ENCODE results near the gene NUMB.

The NUMB gene

GRCh38 chr14:73237219-73237785 lies 221.0 kb downstream of the NUMB start, which contains the start of gene PAPLN:
TSS of gene PAPLN (plus strand) at chr14:73237506. CDS start at chr14:73239779, 2,273 bp downstream.
- peak within 1 kb of the TSS; percentile 29 for H3K9ac ChIP-seq (ENCODE audit: low read length)

GRCh38 chr14:73236752-73237218 lies 221.6 kb downstream of the NUMB start:
- H3K9ac ChIP-seq (ENCODE audit: low read length) = no peak overlapping the region
- H3K27me3 ChIP-seq (ENCODE audit: control insufficient read depth, insufficient read depth, low read length) = peaks cover 87% of the 10 kb centered on the region
- H3K4me1 ChIP-seq (ENCODE audit: control insufficient read depth, insufficient read depth, low read length) = peaks cover 53% of the 10 kb centered on the region
- no peaks in the 10 kb centered on the region for H3K36me3 ChIP-seq (ENCODE audit: control insufficient read depth, insufficient read depth, low read length)
- no peak overlapping the region for H3K27ac ChIP-seq (ENCODE audit: low read depth, low read length)
- no peaks in the 10 kb centered on the region for H3K9me3 ChIP-seq (ENCODE audit: control insufficient read depth, insufficient read depth, low read depth, low read length)
- peak overlapping the region; percentile 56 for H3K4me3 ChIP-seq (ENCODE audit: low read depth, low read length)

More at GRCh38 chr14:73237219-73237785, 221.0 kb downstream of the NUMB start, which contains the start of gene PAPLN:
- no peak within 1 kb of the TSS for H3K27ac ChIP-seq (ENCODE audit: low read depth, low read length)
- no peaks in the 10 kb centered on the region for H3K9me3 ChIP-seq (ENCODE audit: control insufficient read depth, insufficient read depth, low read depth, low read length)
- no peaks in the 10 kb centered on the region for H3K36me3 ChIP-seq (ENCODE audit: control insufficient read depth, insufficient read depth, low read length)
- H3K27me3 ChIP-seq (ENCODE audit: control insufficient read depth, insufficient read depth, low read length) = peaks cover 92% of the 10 kb centered on the region
- H3K4me1 ChIP-seq (ENCODE audit: control insufficient read depth, insufficient read depth, low read length) = peaks cover 57% of the 10 kb centered on the region
- peak within 1 kb of the TSS; percentile 56 for H3K4me3 ChIP-seq (ENCODE audit: low read depth, low read length)

- Histone ChIP-seq H3K9me3 (ENCODE audit: control insufficient read depth, insufficient read depth, low read depth, low read length) (no peaks in the 10 kb centered on the region), H3K36me3 (ENCODE audit: control insufficient read depth, insufficient read depth, low read length) (no peaks in the 10 kb centered on the region), H3K9ac (ENCODE audit: low read length) (no peak overlapping the region), H3K27ac (ENCODE audit: low read depth, low read length) (no peak overlapping the region), H3K27me3 (ENCODE audit: control insufficient read depth, insufficient read depth, low read length) (peaks cover 81% of the 10 kb centered on the region), H3K4me3 (ENCODE audit: low read depth, low read length) (peak overlapping the region; percentile 32; the same call in 1 of the 2 replicates), H3K4me1 (ENCODE audit: control insufficient read depth, insufficient read depth, low read length) (peaks cover 48% of the 10 kb centered on the region)
Observed at GRCh38 chr14:73236157-73236556, 222.2 kb downstream of the NUMB start.

GRCh38 chr14:73235531-73236155 lies 222.7 kb downstream of the NUMB start:
- peaks cover 46% of the 10 kb centered on the region for H3K4me1 ChIP-seq (ENCODE audit: control insufficient read depth, insufficient read depth, low read length)
- no peaks in the 10 kb centered on the region for H3K36me3 ChIP-seq (ENCODE audit: control insufficient read depth, insufficient read depth, low read length)
- H3K27me3 ChIP-seq (ENCODE audit: control insufficient read depth, insufficient read depth, low read length) = peaks cover 76% of the 10 kb centered on the region
- peak overlapping the region; percentile 32 for H3K4me3 ChIP-seq (ENCODE audit: low read depth, low read length)
- no peak overlapping the region for H3K27ac ChIP-seq (ENCODE audit: low read depth, low read length)
- H3K9me3 ChIP-seq (ENCODE audit: control insufficient read depth, insufficient read depth, low read depth, low read length) = no peaks in the 10 kb centered on the region
- no peak overlapping the region for H3K9ac ChIP-seq (ENCODE audit: low read length)

- no peak overlapping the region for H3K9ac ChIP-seq (ENCODE audit: low read length)
- no peak overlapping the region for H3K27ac ChIP-seq (ENCODE audit: low read depth, low read length)
- peaks cover 44% of the 10 kb centered on the region for H3K4me1 ChIP-seq (ENCODE audit: control insufficient read depth, insufficient read depth, low read length)
Observed at GRCh38 chr14:73234586-73235394, 223.6 kb downstream of the NUMB start.

GRCh38 chr14:73234029-73234428 lies 224.3 kb downstream of the NUMB start:
- H3K36me3 ChIP-seq (ENCODE audit: control insufficient read depth, insufficient read depth, low read length) = no peaks in the 10 kb centered on the region
- H3K4me3 ChIP-seq (ENCODE audit: low read depth, low read length) = no peak overlapping the region
- peaks cover 39% of the 10 kb centered on the region for H3K4me1 ChIP-seq (ENCODE audit: control insufficient read depth, insufficient read depth, low read length)
- H3K27me3 ChIP-seq (ENCODE audit: control insufficient read depth, insufficient read depth, low read length) = peaks cover 59% of the 10 kb centered on the region
- H3K9me3 ChIP-seq (ENCODE audit: control insufficient read depth, insufficient read depth, low read depth, low read length) = no peaks in the 10 kb centered on the region
- no peak overlapping the region for H3K27ac ChIP-seq (ENCODE audit: low read depth, low read length)
- H3K9ac ChIP-seq (ENCODE audit: low read length) = no peak overlapping the region

More at GRCh38 chr14:73234586-73235394, 223.6 kb downstream of the NUMB start:
- Histone ChIP-seq H3K4me3 (ENCODE audit: low read depth, low read length) (peak overlapping the region; percentile 32; the same call in 1 of the 2 replicates), H3K27me3 (ENCODE audit: control insufficient read depth, insufficient read depth, low read length) (peaks cover 67% of the 10 kb centered on the region), H3K36me3 (ENCODE audit: control insufficient read depth, insufficient read depth, low read length) (no peaks in the 10 kb centered on the region), H3K9me3 (ENCODE audit: control insufficient read depth, insufficient read depth, low read depth, low read length) (no peaks in the 10 kb centered on the region)

GRCh38 chr14:73233564-73233963 lies 224.8 kb downstream of the NUMB start:
- Histone ChIP-seq H3K9me3 (ENCODE audit: control insufficient read depth, insufficient read depth, low read depth, low read length) (no peaks in the 10 kb centered on the region), H3K27ac (ENCODE audit: low read depth, low read length) (no peak overlapping the region), H3K27me3 (ENCODE audit: control insufficient read depth, insufficient read depth, low read length) (peaks cover 55% of the 10 kb centered on the region), H3K4me3 (ENCODE audit: low read depth, low read length) (no peak overlapping the region), H3K4me1 (ENCODE audit: control insufficient read depth, insufficient read depth, low read length) (peaks cover 35% of the 10 kb centered on the region), H3K9ac (ENCODE audit: low read length) (no peak overlapping the region), H3K36me3 (ENCODE audit: control insufficient read depth, insufficient read depth, low read length) (no peaks in the 10 kb centered on the region)

- no peak overlapping the region for H3K4me3 ChIP-seq (ENCODE audit: low read depth, low read length)
- H3K27ac ChIP-seq (ENCODE audit: low read depth, low read length) = no peak overlapping the region
Observed at GRCh38 chr14:73232984-73233383, 225.4 kb downstream of the NUMB start.

GRCh38 chr14:73231981-73232851 lies 226.1 kb downstream of the NUMB start:
- H3K9ac ChIP-seq (ENCODE audit: low read length) = no peak overlapping the region
- H3K4me1 ChIP-seq (ENCODE audit: control insufficient read depth, insufficient read depth, low read length) = peaks cover 34% of the 10 kb centered on the region
- peaks cover 41% of the 10 kb centered on the region for H3K27me3 ChIP-seq (ENCODE audit: control insufficient read depth, insufficient read depth, low read length)
- no peaks in the 10 kb centered on the region for H3K9me3 ChIP-seq (ENCODE audit: control insufficient read depth, insufficient read depth, low read depth, low read length)
- H3K4me3 ChIP-seq (ENCODE audit: low read depth, low read length) = no peak overlapping the region
- no peak overlapping the region for H3K27ac ChIP-seq (ENCODE audit: low read depth, low read length)
- no peaks in the 10 kb centered on the region for H3K36me3 ChIP-seq (ENCODE audit: control insufficient read depth, insufficient read depth, low read length)

More at GRCh38 chr14:73232984-73233383, 225.4 kb downstream of the NUMB start:
- Histone ChIP-seq H3K27me3 (ENCODE audit: control insufficient read depth, insufficient read depth, low read length) (peaks cover 49% of the 10 kb centered on the region), H3K9ac (ENCODE audit: low read length) (no peak overlapping the region), H3K36me3 (ENCODE audit: control insufficient read depth, insufficient read depth, low read length) (no peaks in the 10 kb centered on the region), H3K4me1 (ENCODE audit: control insufficient read depth, insufficient read depth, low read length) (peaks cover 35% of the 10 kb centered on the region), H3K9me3 (ENCODE audit: control insufficient read depth, insufficient read depth, low read depth, low read length) (no peaks in the 10 kb centered on the region)

- H3K9ac ChIP-seq (ENCODE audit: low read length) = no peak overlapping the region
- H3K36me3 ChIP-seq (ENCODE audit: control insufficient read depth, insufficient read depth, low read length) = no peaks in the 10 kb centered on the region
- H3K4me3 ChIP-seq (ENCODE audit: low read depth, low read length) = no peak overlapping the region
- no peak overlapping the region for H3K27ac ChIP-seq (ENCODE audit: low read depth, low read length)
- no peaks in the 10 kb centered on the region for H3K9me3 ChIP-seq (ENCODE audit: control insufficient read depth, insufficient read depth, low read depth, low read length)
- H3K4me1 ChIP-seq (ENCODE audit: control insufficient read depth, insufficient read depth, low read length) = peaks cover 18% of the 10 kb centered on the region
- peaks cover 20% of the 10 kb centered on the region for H3K27me3 ChIP-seq (ENCODE audit: control insufficient read depth, insufficient read depth, low read length)
Observed at GRCh38 chr14:73230051-73230450, 228.3 kb downstream of the NUMB start.

Measured in HUES6 (cell line).